GM18498 (cell line): Measurements from ENCODE around the gene VAV2.

ENCODE experiments used
- ATAC-seq: cut with Tn5 transposase; IDR thresholded peaks from one replicate; pipeline ENCODE4 v1.9.1; 2021; ENCODE audit warnings: mild to moderate bottlenecking, moderate library complexity; ENCODE audit not compliant: unreplicated experiment

VAV2 gene

DNA sequence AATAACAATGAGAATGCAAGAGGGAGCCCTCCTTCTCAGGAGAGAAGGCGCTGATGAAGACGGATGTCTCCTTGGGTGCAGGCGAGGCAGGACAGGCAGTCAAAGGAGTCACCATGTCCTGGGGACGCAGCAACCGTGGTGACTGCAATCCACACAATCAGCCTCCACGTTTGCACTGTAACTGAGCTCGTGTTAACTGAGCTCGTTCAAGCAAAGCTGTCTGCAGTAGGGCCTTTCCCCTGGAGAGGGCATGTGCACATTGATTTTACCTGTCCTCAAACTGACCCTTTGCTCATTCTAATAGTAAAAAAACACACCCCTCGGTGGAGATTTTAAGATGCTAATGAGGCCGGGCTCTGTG, 256.7 kb downstream of the VAV2 start:
- no peak for ATAC-seq

DNA sequence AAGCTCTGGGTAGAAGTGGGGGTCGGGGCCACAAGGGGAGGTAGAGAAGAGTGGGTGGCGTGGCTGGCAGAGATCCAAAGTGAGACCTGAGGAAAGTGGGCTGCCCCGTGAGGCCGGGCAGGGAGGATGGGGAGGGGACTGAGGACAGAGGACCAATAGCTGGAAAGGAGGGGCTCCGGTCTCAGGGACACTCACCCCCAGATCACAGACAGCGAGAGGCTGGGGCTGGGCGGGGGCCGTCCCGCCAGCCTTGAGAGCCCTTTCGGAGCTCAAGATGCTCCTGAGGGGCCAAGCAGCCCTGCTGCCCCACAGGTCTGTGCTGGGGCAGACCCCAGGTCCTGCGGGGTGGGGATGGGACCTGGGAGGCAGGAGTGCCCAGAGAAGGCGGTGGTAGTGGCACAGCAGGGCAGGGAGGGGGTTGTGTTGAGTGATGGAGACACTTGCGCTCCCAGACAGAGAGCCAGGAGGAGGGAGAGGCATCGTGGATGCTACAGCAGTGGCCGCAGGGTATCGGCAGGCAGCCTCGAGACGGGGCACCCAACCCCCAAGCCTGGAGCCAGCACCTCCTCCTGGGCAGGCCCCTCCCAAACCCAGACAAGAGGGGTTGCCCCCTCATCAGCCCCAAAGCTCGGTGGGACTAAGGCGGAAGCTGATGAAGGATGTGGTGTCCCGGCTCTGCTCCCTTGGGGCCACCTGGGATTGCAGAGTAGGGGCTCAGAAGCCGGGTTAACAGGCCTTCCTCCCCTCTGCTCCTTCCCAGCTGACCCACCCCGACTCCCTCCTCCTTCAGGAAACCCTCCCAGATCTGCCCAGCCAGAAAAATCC, 257.3 kb downstream of the VAV2 start:
- no peak for ATAC-seq

GRCh38 chr9:133733796-133734533, 258.2 kb downstream of the VAV2 start:
- no peak for ATAC-seq

DNA sequence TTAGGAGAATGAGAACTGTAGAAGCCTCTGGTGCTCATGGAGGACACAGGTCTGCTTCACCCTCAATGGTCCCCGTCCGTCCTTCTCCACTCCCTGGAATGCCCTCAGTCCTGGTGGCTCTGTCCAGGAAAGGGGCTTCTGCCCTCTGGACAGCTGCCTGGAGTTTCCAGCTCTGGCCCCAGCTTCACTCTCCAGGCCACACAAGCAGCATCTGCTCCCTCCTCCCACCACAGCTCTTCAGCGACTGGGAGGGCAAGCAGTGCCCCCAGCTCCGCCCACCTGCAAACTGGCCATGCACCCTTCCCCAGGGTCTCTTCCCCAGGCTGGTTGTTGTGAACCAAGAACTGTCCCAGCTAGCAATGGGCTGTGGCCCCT, 258.7 kb downstream of the VAV2 start:
- no peak for ATAC-seq

DNA sequence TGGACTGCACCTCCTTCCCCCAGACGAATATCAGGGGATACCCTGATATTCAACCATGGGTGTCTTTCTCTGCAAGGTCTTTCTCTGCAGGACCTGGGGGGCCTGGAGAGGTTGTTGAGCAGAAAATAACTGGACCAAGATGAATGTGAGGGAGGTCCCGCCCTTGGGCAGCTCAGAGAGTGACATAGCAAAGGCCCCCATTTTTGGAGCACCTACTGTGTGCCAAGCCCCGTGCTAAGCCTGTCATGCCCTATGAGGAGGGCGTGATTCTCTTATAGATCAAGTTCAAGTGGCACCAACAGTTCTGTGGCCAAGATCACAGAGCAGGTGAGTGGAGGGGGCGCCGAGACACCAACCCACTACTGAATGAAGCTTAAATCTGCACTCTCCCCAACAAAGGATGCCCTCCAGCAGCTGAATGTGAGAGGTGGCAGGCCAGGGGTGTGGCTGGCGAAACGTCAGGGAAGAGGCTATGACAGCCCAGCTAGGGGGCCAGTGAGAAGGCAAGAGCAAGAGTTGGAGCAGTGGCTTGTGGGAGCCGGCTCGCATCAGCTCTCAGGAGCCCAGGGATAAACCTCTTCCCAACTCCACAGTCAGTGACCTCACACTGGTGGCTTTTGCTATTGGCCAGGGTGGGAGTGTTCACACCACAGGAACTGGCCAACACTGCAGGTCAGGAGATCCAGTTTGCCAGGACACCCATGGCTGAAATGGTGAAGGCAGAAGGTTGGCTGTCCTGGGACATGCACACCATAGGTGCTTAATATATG, 259.3 kb downstream of the VAV2 start:
- no peak for ATAC-seq

- ATAC-seq: no peak
Measured at GRCh38 chr9:133731876-133732638, 260.1 kb downstream of the VAV2 start.

GRCh38 chr9:133730994-133731715, 261.0 kb downstream of the VAV2 start:
- no peak for ATAC-seq

GRCh38 chr9:133729617-133730281, 262.4 kb downstream of the VAV2 start:
- no peak for ATAC-seq

DNA sequence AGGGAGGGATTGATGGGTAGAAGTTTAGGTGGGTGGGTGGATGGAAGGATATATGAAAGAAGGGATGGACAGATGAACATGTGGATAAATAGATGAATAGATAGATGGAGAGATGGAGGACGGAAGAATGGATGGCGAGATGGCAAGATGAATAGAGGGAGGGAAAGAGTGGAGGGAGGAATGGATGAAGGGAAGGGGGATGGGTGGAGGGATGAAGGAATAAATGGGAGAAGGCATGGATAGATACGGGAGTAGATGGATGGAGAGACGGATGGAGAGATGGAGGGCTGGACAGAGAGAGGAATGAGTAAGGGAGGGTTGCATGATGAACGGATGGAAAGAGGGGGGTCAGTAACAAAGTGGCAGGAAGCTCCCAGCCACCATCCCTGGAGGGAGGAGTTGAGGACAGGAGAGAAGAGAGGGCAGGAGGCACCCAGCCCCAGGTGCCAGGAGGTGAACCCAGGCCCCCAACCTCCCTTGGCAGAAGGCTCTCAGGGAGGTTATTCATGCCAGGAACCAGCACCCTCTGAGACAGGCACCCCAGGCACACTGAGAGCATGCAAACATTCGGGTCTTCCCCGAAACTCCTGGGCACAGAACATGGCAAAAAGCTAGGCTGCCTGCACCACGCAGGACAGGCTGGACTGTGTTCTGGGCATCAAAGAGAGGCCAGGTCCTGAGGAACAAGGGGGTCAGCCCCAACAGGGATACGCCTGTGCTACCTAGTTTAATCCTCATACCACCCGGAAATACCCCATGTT, 263.1 kb downstream of the VAV2 start:
- ATAC-seq: no peak

- no peak for ATAC-seq
Measured at GRCh38 chr9:133727876-133728441, 264.2 kb downstream of the VAV2 start.

GRCh38 chr9:133727277-133727875, 264.7 kb downstream of the VAV2 start:
- ATAC-seq: no peak

DNA sequence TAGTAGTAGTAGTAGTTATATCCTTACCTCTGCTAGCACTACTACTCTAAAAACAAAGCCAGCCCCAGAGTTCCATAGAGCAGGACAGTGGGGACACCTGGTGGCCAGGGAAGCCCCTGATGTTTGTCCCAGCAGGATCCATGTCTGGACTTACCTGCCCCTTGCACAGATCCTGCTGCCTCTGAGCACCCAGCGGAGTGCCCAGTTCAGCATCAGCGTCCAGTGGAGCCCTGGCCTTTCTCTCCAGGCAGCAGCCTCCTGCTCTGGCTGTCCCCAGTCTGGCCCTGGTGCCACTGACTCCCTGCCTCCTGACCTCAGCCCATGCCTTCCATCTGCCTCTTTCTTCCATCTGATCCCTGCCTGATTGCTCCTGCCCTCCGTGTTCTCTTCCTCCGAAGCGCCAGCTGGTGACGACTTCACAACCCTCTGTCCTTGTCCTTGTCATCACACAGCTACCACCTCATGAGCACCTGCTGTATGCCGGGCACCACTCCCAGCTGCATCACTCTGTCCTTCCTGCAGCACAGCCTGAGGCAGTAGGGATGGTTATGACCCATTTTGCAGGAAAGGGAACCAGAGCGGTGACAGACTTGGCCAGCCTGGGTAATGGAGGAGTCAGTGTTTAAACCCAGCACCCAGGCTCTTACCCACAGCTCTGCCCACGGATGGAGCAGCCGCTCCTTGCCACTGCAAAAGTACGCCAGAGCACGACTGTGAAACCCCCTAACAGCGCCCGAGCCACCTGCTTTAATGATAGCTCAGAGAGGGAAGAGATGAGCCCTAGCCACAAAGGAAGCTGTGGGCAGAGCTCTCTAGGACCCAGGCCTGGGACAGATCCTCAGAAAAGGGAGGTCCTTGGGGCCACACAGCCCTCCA, 265.5 kb downstream of the VAV2 start:
- no peak for ATAC-seq

DNA sequence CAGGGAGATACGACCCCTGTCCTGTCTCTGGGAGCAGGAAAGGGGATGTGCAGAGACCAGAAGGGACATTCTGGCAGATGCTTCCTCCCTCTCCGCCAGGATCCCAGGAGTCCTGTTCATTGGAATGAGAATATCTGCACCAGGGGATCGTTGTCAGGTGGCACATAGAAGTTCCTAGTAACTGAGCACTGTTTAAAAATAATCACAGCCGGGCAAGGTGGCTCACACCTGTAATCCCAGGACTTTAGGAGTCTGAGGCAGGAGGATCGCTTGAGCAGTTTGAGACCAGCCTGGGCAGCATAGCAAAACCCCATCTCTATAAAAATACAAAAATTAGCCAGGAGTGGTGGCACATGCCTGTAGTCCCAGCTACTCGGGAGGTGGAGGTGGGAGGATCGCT, 266.2 kb downstream of the VAV2 start:
- ATAC-seq: no peak

DNA sequence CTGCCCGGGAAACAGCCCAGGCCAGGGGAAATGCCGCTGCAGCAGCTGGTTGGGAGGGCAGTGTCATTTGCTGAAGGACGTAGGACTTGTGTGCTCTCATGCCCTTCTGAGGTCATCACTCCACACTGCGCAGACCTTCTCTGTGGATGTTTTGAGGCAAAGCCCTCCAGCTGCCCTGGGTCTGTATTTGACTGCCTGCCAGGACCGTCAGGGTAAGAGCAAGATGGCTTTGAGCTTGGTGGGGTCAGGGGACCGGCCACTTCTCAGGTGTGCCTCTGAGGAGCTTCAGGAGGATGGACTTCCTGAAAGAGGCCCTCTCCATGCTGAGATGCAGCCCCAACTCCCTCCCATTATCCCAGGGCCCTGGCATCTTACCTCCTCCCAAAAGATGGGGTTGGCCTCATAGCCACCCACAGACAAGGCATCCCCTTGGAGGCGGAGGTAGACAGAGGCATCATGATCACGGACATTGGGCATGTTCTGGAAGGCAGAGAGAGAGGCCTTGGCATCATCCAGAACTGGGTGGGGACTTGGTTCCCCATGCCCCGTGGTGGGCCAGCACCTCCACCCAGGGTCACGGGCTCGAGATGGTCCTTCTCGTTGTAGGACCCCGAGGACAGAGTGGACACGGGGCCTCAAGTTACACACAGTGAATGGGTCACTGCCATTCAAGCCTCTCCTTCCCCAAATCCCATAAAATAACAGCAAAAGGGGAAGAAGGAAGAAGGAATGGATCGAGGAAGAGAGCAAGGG, 273.4 kb downstream of the VAV2 start:
- ATAC-seq: no peak

- ATAC-seq: no peak
Measured at GRCh38 chr9:133717113-133718031, 274.8 kb downstream of the VAV2 start.
